ENCODE measurements around the gene MFSD6L. TPM values are rescaled to one million over a fixed set of nuclear protein-coding genes. Genes with fewer than 3 reads are reported as not detected.
"Not testable (repeated sequence)": the region's sequence is repeated elsewhere in the genome, so short reads cannot be mapped to it uniquely, and the experiment has no call there.

Gene MFSD6L
- total RNA-seq, 2 experiments from 2014 or later, result not detected

- no peaks in the 10 kb centered on the region for H3K36me3 Mint-ChIP-seq (ENCODE audit: low read depth)
- no peaks in the 10 kb centered on the region for H3K4me1 Mint-ChIP-seq (ENCODE audit: low read depth)
- H3K4me3 Mint-ChIP-seq, result no peak overlapping the region
- peaks cover 1% of the 10 kb centered on the region for H3K27me3 Mint-ChIP-seq (ENCODE audit: low read depth)
- H3K27ac Mint-ChIP-seq, result no peak overlapping the region
- DNase-seq, result no peak
- CTCF ChIA-PET, result interaction anchor here (1.0 kb wide), 1 partner anchor 12 kb away, joined by 4 read pairs; no protein-coding TSS in a partner anchor
- H3K9me3 Mint-ChIP-seq, result peaks cover 4% of the 10 kb centered on the region
- intact Hi-C loops (cut with micrococcal nuclease), result no loop called here
Observed at GRCh38 chr17:8820311-8821010, 21.3 kb upstream of the MFSD6L start.

- intact Hi-C loops (cut with micrococcal nuclease), result no loop called here
- no peaks in the 10 kb centered on the region for H3K4me1 Mint-ChIP-seq (ENCODE audit: low read depth)
- CTCF ChIA-PET, result interaction anchor here (0.6 to 0.7 kb wide), 2 partner anchors 93 to 550 kb away, joined by 3 to 4 read pairs; no protein-coding TSS in a partner anchor
- no peak overlapping the region for H3K4me3 Mint-ChIP-seq
- no peak overlapping the region for H3K27ac Mint-ChIP-seq
- H3K9me3 Mint-ChIP-seq, result no peaks in the 10 kb centered on the region
- no peak for DNase-seq
- no peaks in the 10 kb centered on the region for H3K36me3 Mint-ChIP-seq (ENCODE audit: low read depth)
- peaks cover 2% of the 10 kb centered on the region for H3K27me3 Mint-ChIP-seq (ENCODE audit: low read depth)
Observed at GRCh38 chr17:8818654-8819330, 19.6 kb upstream of the MFSD6L start.

- CTCF ChIA-PET, result interaction anchor here (0.7 kb wide), 1 partner anchor 501 kb away, joined by 5 read pairs; no protein-coding TSS in a partner anchor
- Mint-ChIP-seq H3K9me3 (no peaks in the 10 kb centered on the region), H3K4me3 (no peak overlapping the region), H3K27me3 (ENCODE audit: low read depth) (peaks cover 2% of the 10 kb centered on the region), H3K4me1 (ENCODE audit: low read depth) (no peaks in the 10 kb centered on the region), H3K36me3 (ENCODE audit: low read depth) (no peaks in the 10 kb centered on the region), H3K27ac (no peak overlapping the region)
- DNase-seq, result no peak
- intact Hi-C loops (cut with micrococcal nuclease), result no loop called here
Observed at GRCh38 chr17:8818047-8818446, 18.9 kb upstream of the MFSD6L start.

GRCh38 chr17:8806926-8807550, 7.9 kb upstream of the MFSD6L start:
- Mint-ChIP-seq H3K9me3 (peaks cover 16% of the 10 kb centered on the region), H3K27me3 (ENCODE audit: low read depth) (no peaks in the 10 kb centered on the region), H3K27ac (no peak overlapping the region), H3K4me3 (no peak overlapping the region), H3K36me3 (ENCODE audit: low read depth) (peaks cover 9% of the 10 kb centered on the region), H3K4me1 (ENCODE audit: low read depth) (no peaks in the 10 kb centered on the region)
- intact Hi-C loops (cut with micrococcal nuclease), result no loop called here
- no peak for DNase-seq
- CTCF ChIA-PET, result interaction anchor here (1.5 to 2.0 kb wide), 3 partner anchors 21 to 191 kb away, joined by 6 to 9 read pairs (median 7); no protein-coding TSS in a partner anchor

GRCh38 chr17:8806253-8806925, 7.2 kb upstream of the MFSD6L start:
- CTCF ChIA-PET, result interaction anchor here (1.5 to 2.0 kb wide), 2 partner anchors 21 to 192 kb away, joined by 7 to 9 read pairs; no protein-coding TSS in a partner anchor
- Mint-ChIP-seq H3K27me3 (ENCODE audit: low read depth) (no peaks in the 10 kb centered on the region), H3K36me3 (ENCODE audit: low read depth) (peaks cover 4% of the 10 kb centered on the region), H3K4me1 (ENCODE audit: low read depth) (no peaks in the 10 kb centered on the region), H3K4me3 (no peak overlapping the region), H3K9me3 (peaks cover 12% of the 10 kb centered on the region), H3K27ac (no peak overlapping the region)
- intact Hi-C loops (cut with micrococcal nuclease), result no loop called here
- DNase-seq, result no peak

- H3K9me3 Mint-ChIP-seq; H3K27me3 Mint-ChIP-seq (ENCODE audit: low read depth); H3K4me1 Mint-ChIP-seq (ENCODE audit: low read depth); intact Hi-C loops (cut with micrococcal nuclease); H3K27ac Mint-ChIP-seq; H3K4me3 Mint-ChIP-seq; DNase-seq; H3K36me3 Mint-ChIP-seq (ENCODE audit: low read depth): not testable (repeated sequence)
- CTCF ChIA-PET, result interaction anchor here (1.0 kb wide), 2 partner anchors 193 to 394 kb away, joined by 3 to 4 read pairs; no protein-coding TSS in a partner anchor
Observed at GRCh38 chr17:8805396-8805795, 6.2 kb upstream of the MFSD6L start.

- H3K4me1 Mint-ChIP-seq (ENCODE audit: low read depth), result no peaks in the 10 kb centered on the region
- H3K4me3 Mint-ChIP-seq, result no peak overlapping the region
- DNase-seq, result peak; percentile 18
- H3K9me3 Mint-ChIP-seq, result peaks cover 3% of the 10 kb centered on the region
- intact Hi-C loops (cut with micrococcal nuclease), result loop anchor here (5.0 kb wide), 2 partner anchors 94 to 194 kb away; no protein-coding TSS in a partner anchor
- H3K27ac Mint-ChIP-seq, result no peak overlapping the region
- no peaks in the 10 kb centered on the region for H3K27me3 Mint-ChIP-seq (ENCODE audit: low read depth)
- peaks cover 3% of the 10 kb centered on the region for H3K36me3 Mint-ChIP-seq (ENCODE audit: low read depth)
- CTCF ChIA-PET, result interaction anchor here (0.8 kb wide), 1 partner anchor 91 kb away, joined by 4 read pairs; no protein-coding TSS in a partner anchor
Observed at GRCh38 chr17:8803531-8804420, 4.6 kb upstream of the MFSD6L start.

- Mint-ChIP-seq H3K4me1 (ENCODE audit: low read depth) (no peaks in the 10 kb centered on the region), H3K27me3 (ENCODE audit: low read depth) (no peaks in the 10 kb centered on the region), H3K27ac (no peak overlapping the region), H3K4me3 (no peak overlapping the region), H3K9me3 (no peaks in the 10 kb centered on the region), H3K36me3 (ENCODE audit: low read depth) (no peaks in the 10 kb centered on the region)
- DNase-seq, result no peak
- intact Hi-C loops (cut with micrococcal nuclease), result loop anchor here (5.0 kb wide), 2 partner anchors 96 to 196 kb away; no protein-coding TSS in a partner anchor
- CTCF ChIA-PET, result interaction anchor here (1.2 kb wide), 1 partner anchor 194 kb away, joined by 3 read pairs; no protein-coding TSS in a partner anchor
Observed at GRCh38 chr17:8801135-8801840, 2.1 kb upstream of the MFSD6L start.

- no peaks in the 10 kb centered on the region for H3K4me1 Mint-ChIP-seq (ENCODE audit: low read depth)
- CTCF ChIA-PET, result interaction anchor here (0.6 to 1.6 kb wide), 4 partner anchors 16 to 531 kb away, joined by 3 to 6 read pairs (median 3); no protein-coding TSS in a partner anchor
- H3K27ac Mint-ChIP-seq, result no peak overlapping the region
- intact Hi-C loops (cut with micrococcal nuclease), result loop anchor here (5.0 kb wide), 2 partner anchors 97 to 197 kb away; no protein-coding TSS in a partner anchor
- no peaks in the 10 kb centered on the region for H3K27me3 Mint-ChIP-seq (ENCODE audit: low read depth)
- no peak overlapping the region for H3K4me3 Mint-ChIP-seq
- no peaks in the 10 kb centered on the region for H3K9me3 Mint-ChIP-seq
- no peaks in the 10 kb centered on the region for H3K36me3 Mint-ChIP-seq (ENCODE audit: low read depth)
- no peak for DNase-seq
Observed at GRCh38 chr17:8800656-8801055, 1.5 kb upstream of the MFSD6L start.

- no peaks in the 10 kb centered on the region for H3K27me3 Mint-ChIP-seq (ENCODE audit: low read depth)
- DNase-seq, result no peak
- intact Hi-C loops (cut with micrococcal nuclease), result loop anchor here (5.0 kb wide), 2 partner anchors 98 to 198 kb away; no protein-coding TSS in a partner anchor
- H3K4me3 Mint-ChIP-seq, result no peak overlapping the region
- H3K36me3 Mint-ChIP-seq (ENCODE audit: low read depth), result no peaks in the 10 kb centered on the region
- CTCF ChIA-PET, result interaction anchor here (0.9 to 1.6 kb wide), 4 partner anchors 15 to 199 kb away, joined by 3 to 6 read pairs (median 4); no protein-coding TSS in a partner anchor
- H3K9me3 Mint-ChIP-seq, result no peaks in the 10 kb centered on the region
- no peak overlapping the region for H3K27ac Mint-ChIP-seq
- no peaks in the 10 kb centered on the region for H3K4me1 Mint-ChIP-seq (ENCODE audit: low read depth)
Observed at GRCh38 chr17:8799570-8800212, 526 bp upstream of the MFSD6L start.

Data from activated naive CD4-positive, alpha-beta T cell treated with anti-CD3 and anti-CD28 coated beads for 36 hours (primary cell).